SK-N-SH (cell line): ENCODE measurements around the gene SPATA32. TPM values are rescaled to one million over a fixed set of nuclear protein-coding genes. Genes with fewer than 3 reads are reported as not detected.

ENCODE experiments used
- CTCF ChIA-PET: fragments of 300-600, 350-600 bp; formaldehyde crosslinking; extraction: SDS; loops from one replicate; lab custom pipeline; 2021; lab: Yijun Ruan, JAX
- POLR2A ChIA-PET: fragments of 350-600 bp; sonication (Branson Sonifier 250); formaldehyde crosslinking; extraction: SDS; loops from one replicate; lab custom pipeline; 2020; ENCODE audit warnings: antibody characterized with exemption, inconsistent platforms; lab: Yijun Ruan, JAX
- DNase-seq: peaks from one replicate; pipeline ENCODE4 v3.0.0; 2012
- H2AFZ ChIP-seq: fragments of 200-600 bp; sonication (generic); 2 replicates; pipeline ENCODE4 v1.8.1; 2016; ENCODE audit warnings: antibody characterized with exemption, mild to moderate bottlenecking, low read depth
- H3F3A ChIP-seq: fragments of 200-600 bp; sonication (generic); replicated peaks from 2 replicates; pipeline ENCODE3; 2016; ENCODE audit warnings: antibody characterized with exemption, mild to moderate bottlenecking; ENCODE audit not compliant: insufficient read depth
- H3K27ac ChIP-seq, 2 experiments: fragments of 200-500 bp in 1 of 2; fragments of 200-600 bp in 1 of 2; sonication (Bioruptor generic) in 1 of 2; sonication (generic), shearing (Covaris generic) in 1 of 2; 2 replicates each; pipeline versions ENCODE4 v1.5.1 to v1.6.1; 2014 to 2016; ENCODE audit warnings: low read depth in 2 of 2, inconsistent platforms in 1 of 2, low read length in 1 of 2, mild to moderate bottlenecking in 1 of 2, mixed read lengths in 1 of 2
- H3K27me3 ChIP-seq: fragments of 200-600 bp; sonication (generic), shearing (Covaris generic); 2 replicates; pipeline ENCODE4 v1.6.1; 2016; ENCODE audit warnings: mixed run types; ENCODE audit not compliant: insufficient read depth
- H3K36me3 ChIP-seq, 2 experiments: fragments of 200-500 bp in 1 of 2; fragments of 200-600 bp in 1 of 2; sonication (Bioruptor generic) in 1 of 2; sonication (generic) in 1 of 2; replicated peaks in 1 of 2; 2 replicates each; pipeline versions ENCODE3 to v1.5.1; 2014 to 2016; ENCODE audit warnings: low read length in 1 of 2, mild to moderate bottlenecking in 1 of 2; ENCODE audit not compliant: insufficient read depth in 2 of 2, control insufficient read depth in 1 of 2
- H3K4me1 ChIP-seq, 2 experiments: fragments of 200-500 bp in 1 of 2; fragments of 200-600 bp in 1 of 2; sonication (Bioruptor generic) in 1 of 2; sonication (generic), shearing (Covaris generic) in 1 of 2; 2 replicates each; pipeline versions ENCODE4 v1.5.1 to v1.6.1; 2014 to 2016; ENCODE audit warnings: low read depth in 1 of 2, low read length in 1 of 2, mixed run types in 1 of 2; ENCODE audit not compliant: insufficient read depth in 2 of 2, control insufficient read depth in 1 of 2
- H3K4me2 ChIP-seq: fragments of 200-600 bp; sonication (generic), shearing (Covaris generic); 2 replicates; pipeline ENCODE4 v1.6.1; 2017; ENCODE audit warnings: mixed run types
- H3K4me3 ChIP-seq, 2 experiments: fragments of 200-500 bp in 1 of 2; fragments of 200-600 bp in 1 of 2; sonication (Bioruptor generic) in 1 of 2; sonication (generic), shearing (Covaris generic) in 1 of 2; 2 replicates each; pipeline versions ENCODE4 v1.5.1 to v1.8.1; 2014 to 2016; ENCODE audit warnings: low read depth in 2 of 2, inconsistent platforms in 1 of 2, low read length in 1 of 2, mild to moderate bottlenecking in 1 of 2, mixed read lengths in 1 of 2, moderate library complexity in 1 of 2
- H3K79me2 ChIP-seq: fragments of 200-600 bp; sonication (generic); 2 replicates; pipeline ENCODE4 v1.8.1; 2017; ENCODE audit warnings: mild to moderate bottlenecking; ENCODE audit not compliant: insufficient read depth
- H3K9ac ChIP-seq: fragments of 200-600 bp; sonication (generic); 2 replicates; pipeline ENCODE4 v1.6.1; 2017; ENCODE audit warnings: mixed run types
- H3K9me2 ChIP-seq: fragments of 200-600 bp; sonication (generic); 2 replicates; pipeline ENCODE4 v1.6.1; 2017; ENCODE audit warnings: mixed run types
- H3K9me3 ChIP-seq: fragments of 200-600 bp; sonication (generic); 2 replicates; pipeline ENCODE4 v1.6.1; 2017; ENCODE audit warnings: mixed run types, mild to moderate bottlenecking, moderate library complexity
- H4K20me1 ChIP-seq: fragments of 200-600 bp; sonication (generic); 2 replicates; pipeline ENCODE4 v1.6.1; 2017; ENCODE audit warnings: mild to moderate bottlenecking, mixed run types; ENCODE audit not compliant: insufficient read depth
- EP300 ChIP-seq, 2 experiments: IDR thresholded peaks; 2 replicates each; pipeline versions ENCODE4 v1.4.0 to v1.6.1; 2012; ENCODE audit warnings: borderline replicate concordance in 1 of 2, low read depth in 1 of 2, low read length in 1 of 2
- FOXJ3 ChIP-seq: sonication (generic); formaldehyde crosslinking; IDR thresholded peaks from 2 replicates; pipeline ENCODE4 v1.5.1; 2020; ENCODE audit warnings: mild to moderate bottlenecking, missing genetic modification reagents
- GABPA ChIP-seq: IDR thresholded peaks from 2 replicates; pipeline ENCODE4 v1.4.0; 2012; ENCODE audit warnings: low read depth, mild to moderate bottlenecking
- GATA2 ChIP-seq: sonication (generic); formaldehyde crosslinking; IDR thresholded peaks from 2 replicates; pipeline ENCODE4 v1.5.0; 2020; ENCODE audit warnings: mild to moderate bottlenecking, missing genetic modification reagents
- IRF3 ChIP-seq: fragments of 150-350 bp; IDR thresholded peaks from 2 replicates; pipeline ENCODE4 v1.6.1; 2016; ENCODE audit warnings: mild to moderate bottlenecking, low read depth, low read length
- NRF1 ChIP-seq: IDR thresholded peaks from 2 replicates; pipeline ENCODE4 v1.6.1; 2012; ENCODE audit warnings: low read depth, mild to moderate bottlenecking, low read length
- PBX3 ChIP-seq: IDR thresholded peaks from 2 replicates; pipeline ENCODE4; 2012
- RAD21 ChIP-seq: IDR thresholded peaks from 2 replicates; pipeline ENCODE4 v1.6.1; 2012; ENCODE audit warnings: mild to moderate bottlenecking, low read length
- REST ChIP-seq: IDR thresholded peaks from 2 replicates; pipeline ENCODE4 v1.6.1; 2012; ENCODE audit warnings: mild to moderate bottlenecking, low read depth, low read length, moderate library complexity
- SMC3 ChIP-seq: IDR thresholded peaks from 2 replicates; pipeline ENCODE4 v1.6.1; 2012; ENCODE audit warnings: low read depth, low read length, improper control_type of control experiment
- TEAD4 ChIP-seq: IDR thresholded peaks from 2 replicates; pipeline ENCODE4 v1.4.0; 2012; ENCODE audit warnings: mild to moderate bottlenecking, borderline replicate concordance; ENCODE audit not compliant: insufficient read depth
- WGBS: methylation state at CpG from one replicate; pipeline ENCODE4 v1.1.6; 2017; ENCODE audit warnings: low lambda C conversion rate; 5-methylcytosine and 5-hydroxymethylcytosine counted together
- polyA plus RNA-seq, 3 experiments: library from polyadenylated mRNA; depleted of rRNA; stranded (reverse); fragments of >200 nt; gene quantifications; 2 replicates each; pipeline ENCODE4 v1.2.3, GENCODE V29; 2012
- TF ChIP-seq, protein P1 (sequence below): IDR thresholded peaks from 2 replicates; pipeline ENCODE4 v1.4.0; 2012; ENCODE audit warnings: low read depth, borderline replicate concordance
- TF ChIP-seq, protein P2 (sequence below): IDR thresholded peaks from 2 replicates; pipeline ENCODE4 v1.4.0; 2012; ENCODE audit warnings: low read depth, borderline replicate concordance

The SPATA32 gene
- polyA plus RNA-seq, 1 of the 3 experiments (the other 2 are of a cell fraction): not detected

GRCh38 chr17:45291171-45291805 is 29.4 kb upstream of the SPATA32 start:
- ChIA-PET POLR2A (no interaction called here), CTCF (interaction anchor here (0.9 kb wide), 1 partner anchor 14 kb away, joined by 3 read pairs; no protein-coding TSS in a partner anchor)
- no peaks in the 10 kb centered on the region for H3K27me3 ChIP-seq

GRCh38 chr17:45290269-45290765 is 28.4 kb upstream of the SPATA32 start:
- CTCF ChIA-PET: interaction anchor here (0.9 to 2.9 kb wide), 2 partner anchors 13 to 43 kb away, joined by 3 to 13 read pairs; no protein-coding TSS in a partner anchor
- peaks cover 52% of the 10 kb centered on the region for H4K20me1 ChIP-seq
- WGBS: 98% methylated on average over 11 of the region's 11 CpGs
- TF ChIP-seq PBX3 (no peak), NRF1 (no peak), FOXJ3 (no peak), GATA2 (CRISPR knock-in tag) (no peak), SMC3 (no peak), REST (no peak), TEAD4 (no peak), RAD21 (no peak), EP300 (IDR thresholded peaks at IDR 0.05; ENCODE audit: borderline replicate concordance in 1 of 2, low read depth in 1 of 2, low read length in 1 of 2) (no peak)
- TF ChIP-seq, protein P1, sequence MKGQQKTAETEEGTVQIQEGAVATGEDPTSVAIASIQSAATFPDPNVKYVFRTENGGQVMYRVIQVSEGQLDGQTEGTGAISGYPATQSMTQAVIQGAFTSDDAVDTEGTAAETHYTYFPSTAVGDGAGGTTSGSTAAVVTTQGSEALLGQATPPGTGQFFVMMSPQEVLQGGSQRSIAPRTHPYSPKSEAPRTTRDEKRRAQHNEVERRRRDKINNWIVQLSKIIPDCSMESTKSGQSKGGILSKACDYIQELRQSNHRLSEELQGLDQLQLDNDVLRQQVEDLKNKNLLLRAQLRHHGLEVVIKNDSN: no peak

More at GRCh38 chr17:45291171-45291805, 29.4 kb upstream of the SPATA32 start:
- Histone ChIP-seq H3K9me2 (no peaks in the 10 kb centered on the region), H3K4me1 (peaks cover 45 to 89% of the 10 kb centered on the region in 2 experiments), H3F3A (peaks cover 36% of the 10 kb centered on the region), H3K36me3 (peaks cover 33 to 45% of the 10 kb centered on the region in 2 experiments), H3K4me2 (no peak overlapping the region), H3K79me2 (peaks cover 64% of the 10 kb centered on the region), H4K20me1 (peaks cover 57% of the 10 kb centered on the region), H3K9ac (no peak overlapping the region), H2AFZ (no peak overlapping the region), H3K4me3 (no peak overlapping the region), H3K9me3 (no peaks in the 10 kb centered on the region), H3K27ac (no peak overlapping the region; a peak in 1 of 4 replicates)
- 91% methylated on average over 5 of the region's 5 CpGs for WGBS
- DNase-seq: no peak
- no peak for TF ChIP-seq GABPA
- no peak for TF ChIP-seq IRF3
- TF ChIP-seq, protein P2, sequence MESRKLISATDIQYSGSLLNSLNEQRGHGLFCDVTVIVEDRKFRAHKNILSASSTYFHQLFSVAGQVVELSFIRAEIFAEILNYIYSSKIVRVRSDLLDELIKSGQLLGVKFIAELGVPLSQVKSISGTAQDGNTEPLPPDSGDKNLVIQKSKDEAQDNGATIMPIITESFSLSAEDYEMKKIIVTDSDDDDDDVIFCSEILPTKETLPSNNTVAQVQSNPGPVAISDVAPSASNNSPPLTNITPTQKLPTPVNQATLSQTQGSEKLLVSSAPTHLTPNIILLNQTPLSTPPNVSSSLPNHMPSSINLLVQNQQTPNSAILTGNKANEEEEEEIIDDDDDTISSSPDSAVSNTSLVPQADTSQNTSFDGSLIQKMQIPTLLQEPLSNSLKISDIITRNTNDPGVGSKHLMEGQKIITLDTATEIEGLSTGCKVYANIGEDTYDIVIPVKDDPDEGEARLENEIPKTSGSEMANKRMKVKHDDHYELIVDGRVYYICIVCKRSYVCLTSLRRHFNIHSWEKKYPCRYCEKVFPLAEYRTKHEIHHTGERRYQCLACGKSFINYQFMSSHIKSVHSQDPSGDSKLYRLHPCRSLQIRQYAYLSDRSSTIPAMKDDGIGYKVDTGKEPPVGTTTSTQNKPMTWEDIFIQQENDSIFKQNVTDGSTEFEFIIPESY: no peak

More at GRCh38 chr17:45290269-45290765, 28.4 kb upstream of the SPATA32 start:
- Histone ChIP-seq H3K4me1 (peaks cover 36 to 86% of the 10 kb centered on the region in 2 experiments), H3K4me3 (no peak overlapping the region), H3F3A (peaks cover 26% of the 10 kb centered on the region), H3K9me3 (no peaks in the 10 kb centered on the region), H3K9ac (no peak overlapping the region), H3K27ac (peak overlapping the region in 1 of 2 experiments; percentile 71; a peak in 1 of 4 replicates), H3K27me3 (no peaks in the 10 kb centered on the region), H3K36me3 (peaks cover 38 to 45% of the 10 kb centered on the region in 2 experiments), H3K79me2 (peaks cover 54% of the 10 kb centered on the region), H3K4me2 (no peak overlapping the region), H2AFZ (no peak overlapping the region), H3K9me2 (no peaks in the 10 kb centered on the region)
- no peak for DNase-seq
- POLR2A ChIA-PET: no interaction called here
